ENCODE data around the gene NUDT6.

GRCh38 chr4:122845760-122846159 is 76.6 kb downstream of the NUDT6 start:
- TF ChIP-seq CTCF (IDR thresholded peaks at IDR 0.05) (no peak), EP300 (IDR thresholded peaks at IDR 0.05) (no peak), POLR2AphosphoS5 (IDR thresholded peaks at IDR 0.05) (no peak), POLR2A (IDR thresholded peaks at IDR 0.05) (no peak)

Data from gastroesophageal sphincter (tissue), 3 donors.